Measurements from ENCODE around the gene VAPB. TPM values are rescaled to one million over a fixed set of nuclear protein-coding genes. Genes with fewer than 3 reads are reported as not detected.

VAPB gene
- total and polyA plus RNA-seq, 2 of the 4 experiments (the other 2 are of a cell fraction), result 9.1 to 26.0 TPM

DNA sequence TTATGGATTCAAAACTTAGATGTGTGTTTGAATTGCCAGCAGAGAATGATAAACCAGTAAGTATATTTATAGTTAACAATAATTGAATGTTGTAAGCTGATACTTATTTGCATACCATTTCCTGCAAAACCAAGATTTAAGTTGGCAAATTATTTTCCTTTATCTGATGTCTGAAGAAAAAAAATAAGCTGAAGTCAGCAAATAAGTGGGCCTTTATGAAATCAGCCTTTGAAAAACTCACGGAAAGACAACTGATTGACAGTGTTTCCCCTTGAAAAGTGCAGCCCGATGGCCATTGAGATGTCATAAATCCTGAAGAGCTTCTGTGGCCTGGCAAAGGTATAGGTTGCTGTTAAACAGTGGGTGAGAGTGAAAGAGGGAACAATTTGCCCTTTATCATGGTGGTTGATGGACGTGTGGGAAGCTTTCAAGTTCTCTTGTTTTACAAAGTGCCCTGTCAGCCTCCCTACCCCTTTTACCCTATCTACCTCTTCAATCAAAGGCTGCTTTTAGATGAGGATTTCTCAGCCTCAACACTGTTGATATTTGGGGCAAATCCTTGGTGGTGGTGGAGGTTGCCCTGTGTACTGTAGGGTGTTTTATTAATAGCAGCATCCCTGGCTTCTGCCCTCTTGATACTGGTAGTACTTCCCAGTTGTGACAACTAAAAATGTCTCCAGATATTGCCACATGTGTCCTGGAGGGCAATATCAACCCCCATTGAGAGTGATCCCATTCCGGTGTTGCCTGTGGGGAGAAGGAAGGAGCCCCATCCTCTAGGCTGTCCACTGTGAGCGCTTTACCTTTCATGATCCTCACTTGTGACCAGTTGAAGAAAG, 50.2 kb downstream of the VAPB start:
- Histone ChIP-seq H2AK9ac (replicated peaks; ENCODE audit: low read depth, low read length, poor library complexity) (no peak overlapping the region), H3K9me3 (ENCODE audit: control insufficient read depth, insufficient read depth, low read length) (no peaks in the 10 kb centered on the region), H4K8ac (ENCODE audit: low read depth in 2 of 2, low read length in 2 of 2) (no peak overlapping the region), H4K5ac (ENCODE audit: low read depth, low read length) (no peak overlapping the region), H3K27me3 (ENCODE audit: control insufficient read depth, insufficient read depth, low read length) (no peaks in the 10 kb centered on the region), H3K14ac (replicated peaks; ENCODE audit: low read depth, low read length) (no peak overlapping the region), H2BK120ac (ENCODE audit: low read depth, low read length) (no peak overlapping the region), H3K18ac (ENCODE audit: low read depth, low read length) (no peak overlapping the region), H3K23ac (ENCODE audit: low read depth, low read length) (0 out of 2 replicates have a peak overlapping the region, but pooled peaks have one; percentile 25), H3K27ac (ENCODE audit: insufficient read depth, low read length) (no peak overlapping the region), H4K20me1 (ENCODE audit: insufficient read depth, low read length) (peaks cover 38% of the 10 kb centered on the region), H2BK5ac (ENCODE audit: low read depth, low read length, poor library complexity, severe bottlenecking) (peak overlapping the region; percentile 17), H3K4me2 (ENCODE audit: low read depth, low read length) (no peak overlapping the region), H3K4ac (ENCODE audit: low read depth, low read length) (no peak overlapping the region), H3K4me3 (ENCODE audit: insufficient read depth, low read depth, low read length) (no peak overlapping the region), H3K9ac (ENCODE audit: low read depth, low read length) (no peak overlapping the region), H2AK5ac (ENCODE audit: low read depth, low read length) (no peak overlapping the region), H3K4me1 (ENCODE audit: control insufficient read depth, insufficient read depth, low read length) (0 out of 2 replicates have a peak, but pooled peaks cover 2% of the 10 kb centered on the region), H3K36me3 (ENCODE audit: control insufficient read depth, insufficient read depth, low read length) (peaks cover 29% of the 10 kb centered on the region), H3K79me1 (ENCODE audit: low read depth in 1 of 2, low read length in 2 of 2) (peaks cover 48 to 85% of the 10 kb centered on the region in 2 experiments), H2AFZ (replicated peaks; ENCODE audit: low read length, poor library complexity) (no peak overlapping the region), H2BK15ac (ENCODE audit: low read depth, low read length) (no peak overlapping the region), H3K9me1 (ENCODE audit: insufficient read depth, low read length) (peaks cover 24% of the 10 kb centered on the region), H4K91ac (ENCODE audit: insufficient read depth, low read depth, low read length) (no peak overlapping the region), H3K56ac (ENCODE audit: extremely low read depth, insufficient read depth, low read length) (no peak overlapping the region), H2BK20ac (ENCODE audit: low read depth, low read length) (no peak overlapping the region)
- TF ChIP-seq FOS (IDR thresholded peaks at IDR 0.05; ENCODE audit: low read depth, low read length) (no peak), MAFK (IDR thresholded peaks at IDR 0.05; ENCODE audit: low read depth, low read length) (peak; percentile 97)
- TF ChIP-seq, protein P1, sequence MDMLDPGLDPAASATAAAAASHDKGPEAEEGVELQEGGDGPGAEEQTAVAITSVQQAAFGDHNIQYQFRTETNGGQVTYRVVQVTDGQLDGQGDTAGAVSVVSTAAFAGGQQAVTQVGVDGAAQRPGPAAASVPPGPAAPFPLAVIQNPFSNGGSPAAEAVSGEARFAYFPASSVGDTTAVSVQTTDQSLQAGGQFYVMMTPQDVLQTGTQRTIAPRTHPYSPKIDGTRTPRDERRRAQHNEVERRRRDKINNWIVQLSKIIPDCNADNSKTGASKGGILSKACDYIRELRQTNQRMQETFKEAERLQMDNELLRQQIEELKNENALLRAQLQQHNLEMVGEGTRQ (IDR thresholded peaks at IDR 0.05; ENCODE audit: low read depth, low read length), result no peak
- WGBS, 2 experiments (ENCODE audit: extremely low coverage in 2 of 2, insufficient read length in 1 of 2), result 100% methylated on average over 1 of the region's 5 CpGs; no CpG with 5 or more reads in 1 of the 2 experiments
- in situ Hi-C loops (cut with MboI; ENCODE audit: low sequenced_read_pairs) (loop anchor here (10.0 kb wide), 1 partner anchor 204 kb away; no protein-coding TSS in a partner anchor), intact Hi-C loops (cut with micrococcal nuclease) (no loop called here), dilution Hi-C loops (cut with HindIII; ENCODE audit: low sequenced_read_pairs, unreplicated experiment) (no loop called here)
- CTCF ChIA-PET, result interaction anchor here (0.7 kb wide), 1 partner anchor 67 kb away, joined by 3 read pairs; no protein-coding TSS in a partner anchor
- no TSS peak for BruUV-seq (replicated peaks)
- POLR2A ChIA-PET (ENCODE audit: unreplicated experiment), result no interaction called here
- no peak for ATAC-seq (ENCODE audit: low read depth)
- no peak for DNase-seq

Data from IMR-90 (cell line).